Astrocyte (in vitro differentiated cells and primary cell): ENCODE results near the gene SRP9.
"Not testable (repeated sequence)": the region's sequence is repeated elsewhere in the genome, so short reads cannot be mapped to it uniquely, and the experiment has no call there.

Experiments
- CTCF ChIP-seq: IDR thresholded peaks from 2 replicates; pipeline ENCODE4 v1.5.1; 2011; ENCODE audit warnings: low read depth, mild to moderate bottlenecking, inconsistent platforms, low read length, moderate library complexity; ENCODE audit not compliant: insufficient read depth
- EZH2 ChIP-seq: IDR thresholded peaks from 2 replicates; pipeline ENCODE4 v1.6.1; 2012; ENCODE audit warnings: mild to moderate bottlenecking, low read length, inconsistent platforms; ENCODE audit not compliant: insufficient read depth

DNA sequence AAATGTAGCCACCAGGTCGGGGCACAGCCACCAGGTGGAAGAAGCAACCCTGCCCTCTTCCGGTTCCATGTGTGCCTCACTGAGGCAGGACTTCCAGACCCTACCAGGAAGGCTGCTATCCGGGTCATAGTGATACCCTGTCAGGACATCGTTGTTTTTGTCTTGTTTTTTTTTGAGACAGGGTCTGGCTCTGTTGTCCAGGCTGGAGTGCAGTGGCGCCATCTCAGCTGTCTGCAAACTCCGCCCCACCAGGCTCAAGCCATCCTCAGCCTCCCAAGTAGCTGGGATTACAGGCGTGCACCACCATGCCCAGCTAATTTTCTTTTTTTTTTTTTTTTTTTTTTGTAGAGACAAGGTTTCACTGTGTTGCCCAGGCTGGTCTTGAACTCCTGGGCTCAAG is 37.5 kb downstream of the SRP9 start:
- not testable (repeated sequence) for TF ChIP-seq CTCF, EZH2
